Vagina (tissue), 2 donors: ENCODE data around the gene CGNL1.

Experiments
- POLR2AphosphoS5 ChIP-seq, 2 donors: sonication (generic); formaldehyde crosslinking; IDR thresholded peaks; one replicate each; pipeline ENCODE4 v1.9.0; 2017; ENCODE audit warnings: antibody characterized with exemption in 2 of 2, mild to moderate bottlenecking in 2 of 2, low read depth in 1 of 2; ENCODE audit not compliant: insufficient read depth in 1 of 2
- TF ChIP-seq, protein P1 (sequence below), 3 experiments: fragments of 450-650 bp in 2 of 3; fragments of 200-600 bp in 1 of 3; sonication (generic) in 1 of 3; IDR thresholded peaks; one replicate each; pipeline ENCODE4 v1.5.1; 2017 to 2019; ENCODE audit warnings: antibody characterized with exemption in 3 of 3, mild to moderate bottlenecking in 2 of 3, moderate library complexity in 2 of 3

DNA sequence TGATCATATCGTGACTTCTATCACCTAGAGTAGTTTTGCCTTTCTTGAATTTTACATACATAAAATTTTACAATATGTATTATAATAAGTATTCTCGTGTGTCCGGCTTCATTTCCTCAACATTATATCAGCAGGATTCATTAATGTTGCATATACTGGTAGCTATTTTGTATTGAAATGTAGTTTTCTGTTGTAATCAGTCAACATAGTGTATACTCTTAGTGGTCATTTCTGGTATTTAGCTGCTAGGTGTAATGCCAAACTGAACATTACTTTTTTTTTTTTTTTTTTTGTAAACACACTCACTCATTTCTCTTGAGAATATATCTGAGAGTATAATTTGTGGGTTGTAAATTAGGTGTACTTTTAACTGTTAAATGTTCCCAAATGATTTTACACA lies 70.1 kb downstream of the CGNL1 start:
- no peak for TF ChIP-seq POLR2AphosphoS5 (IDR thresholded peaks at IDR 0.05; ENCODE audit: insufficient read depth in 1 of 2, low read depth in 1 of 2)
- TF ChIP-seq, protein P1, sequence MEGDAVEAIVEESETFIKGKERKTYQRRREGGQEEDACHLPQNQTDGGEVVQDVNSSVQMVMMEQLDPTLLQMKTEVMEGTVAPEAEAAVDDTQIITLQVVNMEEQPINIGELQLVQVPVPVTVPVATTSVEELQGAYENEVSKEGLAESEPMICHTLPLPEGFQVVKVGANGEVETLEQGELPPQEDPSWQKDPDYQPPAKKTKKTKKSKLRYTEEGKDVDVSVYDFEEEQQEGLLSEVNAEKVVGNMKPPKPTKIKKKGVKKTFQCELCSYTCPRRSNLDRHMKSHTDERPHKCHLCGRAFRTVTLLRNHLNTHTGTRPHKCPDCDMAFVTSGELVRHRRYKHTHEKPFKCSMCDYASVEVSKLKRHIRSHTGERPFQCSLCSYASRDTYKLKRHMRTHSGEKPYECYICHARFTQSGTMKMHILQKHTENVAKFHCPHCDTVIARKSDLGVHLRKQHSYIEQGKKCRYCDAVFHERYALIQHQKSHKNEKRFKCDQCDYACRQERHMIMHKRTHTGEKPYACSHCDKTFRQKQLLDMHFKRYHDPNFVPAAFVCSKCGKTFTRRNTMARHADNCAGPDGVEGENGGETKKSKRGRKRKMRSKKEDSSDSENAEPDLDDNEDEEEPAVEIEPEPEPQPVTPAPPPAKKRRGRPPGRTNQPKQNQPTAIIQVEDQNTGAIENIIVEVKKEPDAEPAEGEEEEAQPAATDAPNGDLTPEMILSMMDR (IDR thresholded peaks at IDR 0.05): no peak
